GM13977 (cell line): ENCODE data around the gene SRR.

Experiments used
- DNase-seq: peaks from one replicate; pipeline ENCODE4 v3.0.0; 2012; ENCODE audit warnings: low spot score
- CTCF ChIP-seq: IDR thresholded peaks from 2 replicates; pipeline ENCODE4 v1.5.1; 2012; ENCODE audit warnings: mild to moderate bottlenecking, control low read depth; ENCODE audit not compliant: insufficient read depth; ENCODE audit errors: extremely low read depth, missing control alignments
- in situ Hi-C: fragments of 300-500 bp; cut with MboI; formaldehyde crosslinking; loops from one replicate; pipeline ENCODE4 v1.12.0; 2022; ENCODE audit warnings: low sequenced_read_pairs, low pct_unique_long_range_greater_than_20kb, mixed read lengths, inconsistent platforms; ENCODE audit not compliant: unreplicated experiment

SRR gene

GRCh38 chr17:2361010-2361760, 57.4 kb downstream of the SRR start:
- in situ Hi-C loops = no loop called here
- TF ChIP-seq CTCF = no peak

GRCh38 chr17:2362016-2362415, 58.3 kb downstream of the SRR start:
- no peak for DNase-seq
- TF ChIP-seq CTCF = no peak
- in situ Hi-C loops = no loop called here

More at GRCh38 chr17:2361010-2361760, 57.4 kb downstream of the SRR start:
- no peak for DNase-seq

- no peak for TF ChIP-seq CTCF
- in situ Hi-C loops = no loop called here
- DNase-seq = no peak
Observed at GRCh38 chr17:2362416-2362815, 58.7 kb downstream of the SRR start.

- no peak for DNase-seq
- in situ Hi-C loops = no loop called here
Observed at GRCh38 chr17:2362881-2363280, 59.1 kb downstream of the SRR start.

GRCh38 chr17:2363318-2363717, 59.6 kb downstream of the SRR start:
- no peak for TF ChIP-seq CTCF
- in situ Hi-C loops = no loop called here
- no peak for DNase-seq

More at GRCh38 chr17:2362881-2363280, 59.1 kb downstream of the SRR start:
- TF ChIP-seq CTCF = no peak

- no peak for DNase-seq
- in situ Hi-C loops = no loop called here
- TF ChIP-seq CTCF = no peak
Observed at GRCh38 chr17:2363851-2364762, 60.4 kb downstream of the SRR start.
